WI38 (cell line): ENCODE results near the gene MYCBP.

Source experiments
- H3K4me3 ChIP-seq: 2 replicates; pipeline ENCODE4 v1.5.1; 2011; ENCODE audit warnings: low read depth, mild to moderate bottlenecking, control low read depth, low read length
- TF ChIP-seq, protein P1 (sequence below): IDR thresholded peaks from 2 replicates; pipeline ENCODE4 v1.5.1; 2012; ENCODE audit warnings: low read depth, mild to moderate bottlenecking, control low read depth, low read length

Gene MYCBP

GRCh38 chr1:38814444-38814983 lies 58.6 kb downstream of the MYCBP start:
- TF ChIP-seq, protein P1, sequence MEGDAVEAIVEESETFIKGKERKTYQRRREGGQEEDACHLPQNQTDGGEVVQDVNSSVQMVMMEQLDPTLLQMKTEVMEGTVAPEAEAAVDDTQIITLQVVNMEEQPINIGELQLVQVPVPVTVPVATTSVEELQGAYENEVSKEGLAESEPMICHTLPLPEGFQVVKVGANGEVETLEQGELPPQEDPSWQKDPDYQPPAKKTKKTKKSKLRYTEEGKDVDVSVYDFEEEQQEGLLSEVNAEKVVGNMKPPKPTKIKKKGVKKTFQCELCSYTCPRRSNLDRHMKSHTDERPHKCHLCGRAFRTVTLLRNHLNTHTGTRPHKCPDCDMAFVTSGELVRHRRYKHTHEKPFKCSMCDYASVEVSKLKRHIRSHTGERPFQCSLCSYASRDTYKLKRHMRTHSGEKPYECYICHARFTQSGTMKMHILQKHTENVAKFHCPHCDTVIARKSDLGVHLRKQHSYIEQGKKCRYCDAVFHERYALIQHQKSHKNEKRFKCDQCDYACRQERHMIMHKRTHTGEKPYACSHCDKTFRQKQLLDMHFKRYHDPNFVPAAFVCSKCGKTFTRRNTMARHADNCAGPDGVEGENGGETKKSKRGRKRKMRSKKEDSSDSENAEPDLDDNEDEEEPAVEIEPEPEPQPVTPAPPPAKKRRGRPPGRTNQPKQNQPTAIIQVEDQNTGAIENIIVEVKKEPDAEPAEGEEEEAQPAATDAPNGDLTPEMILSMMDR = no peak

GRCh38 chr1:38812981-38813380 lies 60.2 kb downstream of the MYCBP start:
- TF ChIP-seq, protein P1 = no peak

More at GRCh38 chr1:38814444-38814983, 58.6 kb downstream of the MYCBP start:
- H3K4me3 ChIP-seq = no peak overlapping the region

More at GRCh38 chr1:38812981-38813380, 60.2 kb downstream of the MYCBP start:
- H3K4me3 ChIP-seq = no peak overlapping the region
